A549 (cell line): ENCODE data around the gene GRIK1. TPM values are rescaled to one million over a fixed set of nuclear protein-coding genes. Genes with fewer than 3 reads are reported as not detected.

Experiments
- ATAC-seq, 2 experiments: fragments of 200-7000 bp in 1 of 2; fragments of >200 bp in 1 of 2; cut with Nextera tagmentation in 1 of 2; cut with Tn5 transposase in 1 of 2; 3 replicates each; pipeline versions ENCODE4 v1.8.0 to v1.9.1; 2018 to 2020; ENCODE audit warnings: mild to moderate bottlenecking in 1 of 2, moderate library complexity in 1 of 2
- CTCF ChIA-PET: fragments of 300-600 bp; sonication (Branson Sonifier 250); formaldehyde crosslinking; extraction: SDS; loops from one replicate; lab custom pipeline; 2021; ENCODE audit warnings: antibody characterized with exemption, inconsistent platforms; lab: Yijun Ruan, JAX
- POLR2A ChIA-PET: fragments of 350-600 bp; formaldehyde crosslinking; extraction: SDS; loops from one replicate; lab custom pipeline; 2021; ENCODE audit warnings: antibody characterized with exemption, inconsistent platforms; lab: Yijun Ruan, JAX
- DNase-seq, 2 experiments: peaks; one replicate each; pipeline versions ENCODE4 v3.0.0 to v3.0.0-alpha.2; 2011 to 2016; ENCODE audit warnings: low read depth in 1 of 2, low spot score in 1 of 2
- FAIRE-seq: peaks from 2 replicates; lab custom pipeline; 2011; peaks lifted over from hg19 to GRCh38; lab: Jason Lieb, UNC
- H3K27ac ChIP-seq, 2 experiments: fragments of >200 bp; sonication (Bioruptor Twin); formaldehyde crosslinking; 3 replicates each; pipeline ENCODE4 v1.5.1; 2016 to 2017
- H3K4me1 ChIP-seq: fragments of >200 bp; sonication (Bioruptor Twin); formaldehyde crosslinking; 3 replicates; pipeline ENCODE4 v1.6.1; 2016
- H3K4me2 ChIP-seq: fragments of >200 bp; sonication (Bioruptor Twin); formaldehyde crosslinking; 3 replicates; pipeline ENCODE4 v1.6.1; 2016
- H3K4me3 ChIP-seq: fragments of >200 bp; sonication (Bioruptor Twin); formaldehyde crosslinking; 3 replicates; pipeline ENCODE4 v1.5.1; 2016
- H3K9me3 ChIP-seq: fragments of >200 bp; sonication (Bioruptor Twin); formaldehyde crosslinking; 3 replicates; pipeline ENCODE4 v1.6.1; 2016
- ATOH8 ChIP-seq: fragments of 250-450 bp; sonication (Bioruptor Pico); IDR thresholded peaks from 2 replicates; pipeline ENCODE4 v1.5.0; 2020; ENCODE audit warnings: low read depth, mild to moderate bottlenecking, moderate library complexity
- CBX8 ChIP-seq: fragments of 200-600 bp; sonication (generic); IDR thresholded peaks from 2 replicates; pipeline ENCODE4 v1.6.1; 2016
- CEBPB ChIP-seq, 2 experiments: fragments of >200 bp in 1 of 2; sonication (Bioruptor Twin) in 1 of 2; formaldehyde crosslinking in 1 of 2; IDR thresholded peaks; 2 replicates each; pipeline ENCODE4 v1.6.1; 2012 to 2016
- E2F6 ChIP-seq: IDR thresholded peaks from 2 replicates; pipeline ENCODE4 v1.6.1; 2012; ENCODE audit warnings: low read depth, borderline replicate concordance
- FOXS1 ChIP-seq: fragments of 250-450 bp; sonication (Bioruptor Pico); IDR thresholded peaks from 2 replicates; pipeline ENCODE4 v1.5.0; 2020; ENCODE audit warnings: mild to moderate bottlenecking, moderate library complexity
- GATA3 ChIP-seq: IDR thresholded peaks from 2 replicates; pipeline ENCODE4 v1.6.1; 2012; ENCODE audit warnings: borderline replicate concordance
- HES2 ChIP-seq: fragments of >200 bp; sonication (Bioruptor Twin); formaldehyde crosslinking; IDR thresholded peaks from 2 replicates; pipeline ENCODE4 v1.6.1; 2016
- HOXB13 ChIP-seq: fragments of 250-450 bp; sonication (Bioruptor Pico); IDR thresholded peaks from 2 replicates; pipeline ENCODE4 v1.5.0; 2020; ENCODE audit warnings: low read depth, mild to moderate bottlenecking, moderate library complexity
- JUN ChIP-seq, 2 experiments: fragments of >200 bp; sonication (Bioruptor Twin); formaldehyde crosslinking; IDR thresholded peaks; 2 replicates in 1 of 2; 3 replicates in 1 of 2; pipeline ENCODE4 v1.6.1; 2016 to 2017
- KDM1A ChIP-seq: fragments of 200-600 bp; sonication (generic); IDR thresholded peaks from 2 replicates; pipeline ENCODE4 v1.6.1; 2016; ENCODE audit warnings: low read depth, mild to moderate bottlenecking
- MAZ ChIP-seq: fragments of 150-350 bp; IDR thresholded peaks from 2 replicates; pipeline ENCODE4 v1.6.1; 2014; ENCODE audit warnings: antibody characterized with exemption, low read depth, low read length, borderline replicate concordance
- MYC ChIP-seq: IDR thresholded peaks from 2 replicates; pipeline ENCODE4 v1.6.1; 2012; ENCODE audit warnings: mild to moderate bottlenecking, inconsistent platforms, low read length, improper control_type of control experiment, borderline replicate concordance
- NFE2L2 ChIP-seq: fragments of 150-350 bp; conservative IDR thresholded peaks from 2 replicates; pipeline ENCODE4 v1.6.1; 2014; ENCODE audit warnings: low read length
- NPAS2 ChIP-seq: fragments of 250-450 bp; sonication (Bioruptor Pico); IDR thresholded peaks from 2 replicates; pipeline ENCODE4 v1.8.0; 2022; ENCODE audit warnings: mild to moderate bottlenecking, moderate library complexity, borderline replicate concordance
- RAD21 ChIP-seq, 2 experiments: fragments of >200 bp in 1 of 2; sonication (Bioruptor Twin) in 1 of 2; formaldehyde crosslinking in 1 of 2; IDR thresholded peaks in 1 of 2; conservative IDR thresholded peaks in 1 of 2; 2 replicates in 1 of 2; 3 replicates in 1 of 2; pipeline ENCODE4 v1.6.1; 2012 to 2018; ENCODE audit warnings: inconsistent platforms in 1 of 2
- TFCP2L1 ChIP-seq: fragments of 250-450 bp; sonication (Bioruptor Pico); IDR thresholded peaks from 2 replicates; pipeline ENCODE4 v1.5.0; 2021; ENCODE audit warnings: mild to moderate bottlenecking
- ZSCAN20 ChIP-seq: fragments of 250-450 bp; sonication (Bioruptor Pico); IDR thresholded peaks from 2 replicates; pipeline ENCODE4 v1.8.0; 2022; ENCODE audit warnings: mild to moderate bottlenecking, moderate library complexity
- WGBS: methylation state at CpG from one replicate; pipeline ENCODE4 v1.1.6; 2017; ENCODE audit errors: missing lambda C conversion rate; 5-methylcytosine and 5-hydroxymethylcytosine counted together
- polyA plus RNA-seq, 4 experiments: library from polyadenylated mRNA; depleted of rRNA in 3 of 4; stranded (reverse); fragments of >200 nt; fragmentation: RNase III in 1 of 4; extraction: RNeasy Plus Mini Kit Qiagen cat#74134 plus additional on column Dnase treatment in 1 of 4; gene quantifications; 2 replicates in 3 of 4; 3 replicates in 1 of 4; pipeline ENCODE4 v1.2.3, GENCODE V29; 2011 to 2017
- TF ChIP-seq, protein P1 (sequence below): fragments of >200 bp; sonication (Bioruptor Twin); formaldehyde crosslinking; IDR thresholded peaks from 3 replicates; pipeline ENCODE4 v1.6.1; 2016
- TF ChIP-seq, protein P2 (sequence below): fragments of 250-450 bp; sonication (Bioruptor Pico); IDR thresholded peaks from 2 replicates; pipeline ENCODE4 v1.5.0; 2021; ENCODE audit warnings: mild to moderate bottlenecking, moderate library complexity, borderline replicate concordance
- TF ChIP-seq, protein P3 (sequence below): IDR thresholded peaks from 2 replicates; pipeline ENCODE4 v1.6.1; 2012

GRIK1 gene
- polyA plus RNA-seq, 2 of the 4 experiments (the other 2 are of a cell fraction), result not detected

DNA sequence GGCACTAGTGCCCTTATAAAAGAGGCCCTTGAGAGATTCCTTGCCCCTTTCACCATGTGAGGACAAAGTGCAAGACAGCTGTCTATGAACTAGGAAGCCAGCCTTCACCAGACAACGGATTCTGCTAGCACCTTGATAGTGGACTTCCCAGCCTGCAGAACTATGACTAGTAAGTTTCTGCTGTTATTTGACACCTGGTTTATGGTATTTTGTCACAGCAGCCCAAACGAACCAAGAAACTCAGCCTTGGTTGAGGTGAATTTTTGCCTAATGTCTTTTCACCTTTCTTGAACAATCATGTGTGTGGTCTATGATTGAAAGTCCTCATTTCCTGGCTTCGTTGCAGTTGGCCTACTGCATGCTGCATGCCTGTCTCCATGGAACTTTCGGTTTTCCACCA is 302.2 kb downstream of the GRIK1 start:
- FAIRE-seq (no peak), ATAC-seq (no peak), DNase-seq (no peak)
- TF ChIP-seq NPAS2 (no peak), RAD21 (conservative IDR thresholded peaks at IDR 0.05 in 1 of 2, IDR thresholded peaks at IDR 0.05 in 1 of 2) (no peak), CEBPB (IDR thresholded peaks at IDR 0.05) (no peak), CBX8 (no peak), ZSCAN20 (no peak), TFCP2L1 (CRISPR knock-in tag) (no peak), HOXB13 (CRISPR knock-in tag) (no peak), E2F6 (no peak), FOXS1 (CRISPR knock-in tag) (no peak), ATOH8 (CRISPR knock-in tag) (no peak), MAZ (no peak), KDM1A (no peak)
- TF ChIP-seq, protein P1, sequence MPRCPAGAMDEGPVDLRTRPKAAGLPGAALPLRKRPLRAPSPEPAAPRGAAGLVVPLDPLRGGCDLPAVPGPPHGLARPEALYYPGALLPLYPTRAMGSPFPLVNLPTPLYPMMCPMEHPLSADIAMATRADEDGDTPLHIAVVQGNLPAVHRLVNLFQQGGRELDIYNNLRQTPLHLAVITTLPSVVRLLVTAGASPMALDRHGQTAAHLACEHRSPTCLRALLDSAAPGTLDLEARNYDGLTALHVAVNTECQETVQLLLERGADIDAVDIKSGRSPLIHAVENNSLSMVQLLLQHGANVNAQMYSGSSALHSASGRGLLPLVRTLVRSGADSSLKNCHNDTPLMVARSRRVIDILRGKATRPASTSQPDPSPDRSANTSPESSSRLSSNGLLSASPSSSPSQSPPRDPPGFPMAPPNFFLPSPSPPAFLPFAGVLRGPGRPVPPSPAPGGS, result no peak
- Histone ChIP-seq H3K4me1 (no peaks in the 10 kb centered on the region), H3K27ac (no peak overlapping the region), H3K4me3 (no peak overlapping the region), H3K9me3 (no peaks in the 10 kb centered on the region), H3K4me2 (no peak overlapping the region)
- CTCF ChIA-PET, result no interaction called here
- POLR2A ChIA-PET, result no interaction called here
- 4% methylated on average over 4 of the region's 4 CpGs for WGBS

- ChIA-PET CTCF (interaction anchor here (1.1 kb wide), 1 partner anchor 13 kb away, joined by 3 read pairs; no protein-coding TSS in a partner anchor), POLR2A (no interaction called here)
- TF ChIP-seq MAZ, result no peak
- TF ChIP-seq HES2, result no peak
- no peak for TF ChIP-seq NFE2L2
- TF ChIP-seq, protein P2, sequence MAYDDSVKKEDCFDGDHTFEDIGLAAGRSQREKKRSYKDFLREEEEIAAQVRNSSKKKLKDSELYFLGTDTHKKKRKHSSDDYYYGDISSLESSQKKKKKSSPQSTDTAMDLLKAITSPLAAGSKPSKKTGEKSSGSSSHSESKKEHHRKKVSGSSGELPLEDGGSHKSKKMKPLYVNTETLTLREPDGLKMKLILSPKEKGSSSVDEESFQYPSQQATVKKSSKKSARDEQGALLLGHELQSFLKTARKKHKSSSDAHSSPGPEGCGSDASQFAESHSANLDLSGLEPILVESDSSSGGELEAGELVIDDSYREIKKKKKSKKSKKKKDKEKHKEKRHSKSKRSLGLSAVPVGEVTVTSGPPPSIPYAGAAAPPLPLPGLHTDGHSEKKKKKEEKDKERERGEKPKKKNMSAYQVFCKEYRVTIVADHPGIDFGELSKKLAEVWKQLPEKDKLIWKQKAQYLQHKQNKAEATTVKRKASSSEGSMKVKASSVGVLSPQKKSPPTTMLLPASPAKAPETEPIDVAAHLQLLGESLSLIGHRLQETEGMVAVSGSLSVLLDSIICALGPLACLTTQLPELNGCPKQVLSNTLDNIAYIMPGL (CRISPR knock-in tag), result no peak
- TF ChIP-seq ZSCAN20, result no peak
- TF ChIP-seq GATA3, result no peak
- no peak for TF ChIP-seq JUN (IDR thresholded peaks at IDR 0.05)
- TF ChIP-seq MYC, result no peak
- no peaks in the 10 kb centered on the region for H3K9me3 ChIP-seq
- DNase-seq, result no peak
- 11% methylated on average over 4 of the region's 4 CpGs for WGBS
- no peak overlapping the region for H3K4me3 ChIP-seq
- no peak for FAIRE-seq
- H3K4me2 ChIP-seq, result no peak overlapping the region
- no peak for ATAC-seq
- H3K27ac ChIP-seq, result no peak overlapping the region
- H3K4me1 ChIP-seq, result no peaks in the 10 kb centered on the region
Observed at GRCh38 chr21:29637134-29637533, 302.7 kb downstream of the GRIK1 start.

GRCh38 chr21:29634418-29634817 is 305.4 kb downstream of the GRIK1 start:
- no peak overlapping the region for H3K27ac ChIP-seq
- FAIRE-seq (no peak), DNase-seq (no peak), ATAC-seq (no peak)
- no peak overlapping the region for H3K4me3 ChIP-seq
- H3K4me2 ChIP-seq, result no peak overlapping the region
- H3K4me1 ChIP-seq, result no peaks in the 10 kb centered on the region
- WGBS, result 42% methylated on average over 4 of the region's 4 CpGs
- TF ChIP-seq, protein P3, sequence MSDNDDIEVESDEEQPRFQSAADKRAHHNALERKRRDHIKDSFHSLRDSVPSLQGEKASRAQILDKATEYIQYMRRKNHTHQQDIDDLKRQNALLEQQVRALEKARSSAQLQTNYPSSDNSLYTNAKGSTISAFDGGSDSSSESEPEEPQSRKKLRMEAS, result no peak
- TF ChIP-seq JUN (IDR thresholded peaks at IDR 0.05), result no peak
- no peak for TF ChIP-seq NPAS2
- POLR2A ChIA-PET, result no interaction called here
- CTCF ChIA-PET, result no interaction called here
- H3K9me3 ChIP-seq, result no peaks in the 10 kb centered on the region
